ENCODE data around the gene ANKRD65. TPM values are rescaled to one million over a fixed set of nuclear protein-coding genes. Genes with fewer than 3 reads are reported as not detected.
"Not testable (repeated sequence)": the region's sequence is repeated elsewhere in the genome, so short reads cannot be mapped to it uniquely, and the experiment has no call there.

ANKRD65 gene
- total RNA-seq, 2 donors from 2014 or later: 11.2 to 15.5 TPM

DNA sequence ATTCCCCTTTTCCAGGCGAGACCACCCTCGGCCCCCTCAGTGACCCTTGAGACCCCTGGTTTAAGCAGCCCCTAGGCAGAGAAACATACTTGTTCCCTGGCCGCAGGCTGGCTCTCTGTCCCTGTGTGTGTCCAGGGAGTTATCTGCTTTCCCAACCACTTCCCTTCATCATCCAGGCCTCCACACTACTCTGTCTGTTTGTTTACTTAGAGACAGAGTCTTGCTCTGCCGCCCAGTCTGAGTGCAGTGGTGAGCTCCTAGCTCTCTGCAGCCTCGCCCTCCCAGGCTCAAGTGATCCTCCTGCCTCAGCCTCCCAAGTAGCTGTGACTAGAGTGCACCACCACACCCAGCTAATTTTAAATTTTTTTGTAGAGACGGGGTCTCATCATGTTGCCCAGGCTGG is 8.6 kb upstream of the ANKRD65 start:
- Histone ChIP-seq H3K4me3 (no peak overlapping the region), H3K27me3 (no peaks in the 10 kb centered on the region), H3K27ac (peak overlapping the region; percentile 78 to 94 (median 93)), H3K36me3 (replicated peaks in 1 of 2; ENCODE audit: insufficient read depth in 1 of 2, low read depth in 2 of 2) (no peaks in the 10 kb centered on the region), H3K9me3 (no peaks in the 10 kb centered on the region), H3K4me1 (peaks cover 64% of the 10 kb centered on the region)
- ATAC-seq (no peak), DNase-seq (no peak)
- 59 to 66% methylated on average over 6 of the region's 6 CpGs for WGBS, 2 donors
- intact Hi-C loops (cut with DNase I): no loop called here
- TF ChIP-seq, protein P1, sequence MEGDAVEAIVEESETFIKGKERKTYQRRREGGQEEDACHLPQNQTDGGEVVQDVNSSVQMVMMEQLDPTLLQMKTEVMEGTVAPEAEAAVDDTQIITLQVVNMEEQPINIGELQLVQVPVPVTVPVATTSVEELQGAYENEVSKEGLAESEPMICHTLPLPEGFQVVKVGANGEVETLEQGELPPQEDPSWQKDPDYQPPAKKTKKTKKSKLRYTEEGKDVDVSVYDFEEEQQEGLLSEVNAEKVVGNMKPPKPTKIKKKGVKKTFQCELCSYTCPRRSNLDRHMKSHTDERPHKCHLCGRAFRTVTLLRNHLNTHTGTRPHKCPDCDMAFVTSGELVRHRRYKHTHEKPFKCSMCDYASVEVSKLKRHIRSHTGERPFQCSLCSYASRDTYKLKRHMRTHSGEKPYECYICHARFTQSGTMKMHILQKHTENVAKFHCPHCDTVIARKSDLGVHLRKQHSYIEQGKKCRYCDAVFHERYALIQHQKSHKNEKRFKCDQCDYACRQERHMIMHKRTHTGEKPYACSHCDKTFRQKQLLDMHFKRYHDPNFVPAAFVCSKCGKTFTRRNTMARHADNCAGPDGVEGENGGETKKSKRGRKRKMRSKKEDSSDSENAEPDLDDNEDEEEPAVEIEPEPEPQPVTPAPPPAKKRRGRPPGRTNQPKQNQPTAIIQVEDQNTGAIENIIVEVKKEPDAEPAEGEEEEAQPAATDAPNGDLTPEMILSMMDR (IDR thresholded peaks at IDR 0.05): no peak
- TF ChIP-seq POLR2A (IDR thresholded peaks at IDR 0.05): no peak

- not testable (repeated sequence) for DNase-seq
Measured at GRCh38 chr1:1428967-1429366, 7.9 kb upstream of the ANKRD65 start.

GRCh38 chr1:1428174-1428573 is 7.1 kb upstream of the ANKRD65 start:
- H3K4me1 ChIP-seq: peaks cover 49% of the 10 kb centered on the region
- DNase-seq: no peak

More at GRCh38 chr1:1428967-1429366, 7.9 kb upstream of the ANKRD65 start:
- H3K9me3 ChIP-seq; H3K4me3 ChIP-seq; H3K27me3 ChIP-seq; intact Hi-C loops (cut with DNase I); ATAC-seq; H3K36me3 ChIP-seq (replicated peaks in 1 of 2; ENCODE audit: insufficient read depth in 1 of 2, low read depth in 2 of 2): not testable (repeated sequence)
- H3K27ac ChIP-seq: peak overlapping the region in 1 of 4 donors; percentile 94
- H3K4me1 ChIP-seq: peaks cover 57% of the 10 kb centered on the region
- 93 to 96% methylated on average over 6 of the region's 6 CpGs for WGBS, 2 donors

DNA sequence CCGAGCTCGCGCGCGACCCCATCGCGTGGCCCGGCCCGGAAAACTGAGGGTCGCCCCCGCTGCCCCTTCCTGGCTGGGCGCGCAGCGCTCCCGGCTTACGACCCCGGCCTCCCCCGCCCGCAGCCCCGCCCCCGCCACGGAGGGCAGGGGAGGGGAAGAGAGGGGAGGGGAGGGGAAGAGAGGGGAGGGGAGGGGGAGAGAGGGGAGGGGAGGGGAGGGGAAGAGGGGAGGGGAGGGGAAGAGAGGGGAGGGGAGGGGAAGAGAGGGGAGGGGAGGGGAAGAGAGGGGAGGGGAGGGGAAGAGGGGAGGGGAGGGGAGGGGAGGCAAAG is 6.7 kb upstream of the ANKRD65 start:
- Histone ChIP-seq H3K4me3 (no peak overlapping the region), H3K27me3 (no peaks in the 10 kb centered on the region), H3K36me3 (replicated peaks in 1 of 2; ENCODE audit: insufficient read depth in 1 of 2, low read depth in 2 of 2) (no peaks in the 10 kb centered on the region), H3K4me1 (peaks cover 45% of the 10 kb centered on the region), H3K27ac (peak overlapping the region in 1 of 4 donors; percentile 34), H3K9me3 (no peaks in the 10 kb centered on the region)
- no peak for DNase-seq
- no CpG with 5 or more reads among the region's 22 CpGs for WGBS, 2 donors
- no peak for ATAC-seq
- no peak for TF ChIP-seq POLR2A (IDR thresholded peaks at IDR 0.05)
- TF ChIP-seq, protein P1 (IDR thresholded peaks at IDR 0.05): no peak
- intact Hi-C loops (cut with DNase I): no loop called here

More at GRCh38 chr1:1428174-1428573, 7.1 kb upstream of the ANKRD65 start:
- WGBS, 2 donors: 81 to 82% methylated on average over 8 to 15 of the region's 19 CpGs
- H3K27ac ChIP-seq: no peak overlapping the region
- H3K4me3 ChIP-seq: no peak overlapping the region
- H3K27me3 ChIP-seq: no peaks in the 10 kb centered on the region
- TF ChIP-seq POLR2A (IDR thresholded peaks at IDR 0.05): no peak
- TF ChIP-seq, protein P1 (IDR thresholded peaks at IDR 0.05): no peak
- ATAC-seq: no peak
- intact Hi-C loops (cut with DNase I): no loop called here
- no peaks in the 10 kb centered on the region for H3K36me3 ChIP-seq (replicated peaks in 1 of 2; ENCODE audit: insufficient read depth in 1 of 2, low read depth in 2 of 2)
- H3K9me3 ChIP-seq: no peaks in the 10 kb centered on the region

DNA sequence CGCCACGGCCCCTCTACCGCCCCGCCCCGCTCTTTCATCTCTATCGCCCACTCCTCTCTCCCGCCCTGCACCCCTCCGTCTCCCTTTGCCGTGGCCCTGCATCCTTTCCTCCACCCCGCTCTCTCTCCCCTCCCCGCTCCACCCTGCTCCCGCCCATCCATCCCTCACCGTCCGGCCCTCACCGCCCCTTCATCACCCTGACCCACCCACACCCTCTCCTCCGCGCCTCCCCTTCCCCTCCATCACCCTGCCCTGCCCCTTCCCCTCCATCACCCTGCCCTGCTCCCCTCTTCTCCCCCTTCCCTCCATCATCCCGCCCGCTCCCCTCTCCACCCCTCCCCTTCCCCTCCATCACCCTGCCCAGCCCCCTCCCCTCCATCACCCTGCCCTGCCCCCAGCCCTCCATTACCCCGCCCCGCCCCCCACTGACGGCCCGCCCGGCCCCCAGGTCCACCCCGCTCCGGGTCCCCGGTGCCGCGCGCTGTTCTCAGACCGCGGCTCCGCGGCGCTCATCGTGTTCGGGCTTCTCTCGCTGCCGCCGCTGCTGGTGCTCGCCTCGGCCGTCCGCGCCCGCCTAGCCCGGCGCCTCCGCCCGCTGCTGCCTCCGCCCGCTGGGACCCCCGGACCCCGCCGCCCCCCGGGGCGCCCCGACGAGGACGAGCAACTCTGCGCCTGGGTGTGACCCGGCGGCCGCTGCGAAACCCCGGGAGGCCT is 6.2 kb upstream of the ANKRD65 start:
- intact Hi-C loops (cut with DNase I): no loop called here
- DNase-seq: no peak

More for the DNA sequence above, 6.2 kb upstream of the ANKRD65 start:
- Histone ChIP-seq H3K4me1 (peaks cover 40% of the 10 kb centered on the region), H3K36me3 (replicated peaks in 1 of 2; ENCODE audit: insufficient read depth in 1 of 2, low read depth in 2 of 2) (no peaks in the 10 kb centered on the region), H3K27ac (peak overlapping the region in 1 of 4 donors; percentile 34), H3K4me3 (no peak overlapping the region), H3K9me3 (no peaks in the 10 kb centered on the region), H3K27me3 (no peaks in the 10 kb centered on the region)
- ATAC-seq: peak; percentile 26
- 63 to 81% methylated on average over 18 to 19 of the region's 66 CpGs for WGBS, 2 donors
- TF ChIP-seq, protein P1 (IDR thresholded peaks at IDR 0.05): no peak
- TF ChIP-seq POLR2A (IDR thresholded peaks at IDR 0.05): no peak

Data from body of pancreas (tissue), 4 donors.